NCI-H1417 treated with DMSO at 0.1 percent for 48 hours (cell line): ENCODE measurements around the gene NINL.
"Not testable (repeated sequence)": the region's sequence is repeated elsewhere in the genome, so short reads cannot be mapped to it uniquely, and the experiment has no call there.

ENCODE experiments used
- DNase-seq: peaks from one replicate; lab custom pipeline; 2025; lab: John Stamatoyannopoulos, UW

The NINL gene

GRCh38 chr20:25584905-25585704, at the start of gene NINL:
TSS of gene NINL (minus strand) at chr20:25585531. CDS start at chr20:25526587, 58,944 bp downstream.
- peak; percentile 8 for DNase-seq

DNA sequence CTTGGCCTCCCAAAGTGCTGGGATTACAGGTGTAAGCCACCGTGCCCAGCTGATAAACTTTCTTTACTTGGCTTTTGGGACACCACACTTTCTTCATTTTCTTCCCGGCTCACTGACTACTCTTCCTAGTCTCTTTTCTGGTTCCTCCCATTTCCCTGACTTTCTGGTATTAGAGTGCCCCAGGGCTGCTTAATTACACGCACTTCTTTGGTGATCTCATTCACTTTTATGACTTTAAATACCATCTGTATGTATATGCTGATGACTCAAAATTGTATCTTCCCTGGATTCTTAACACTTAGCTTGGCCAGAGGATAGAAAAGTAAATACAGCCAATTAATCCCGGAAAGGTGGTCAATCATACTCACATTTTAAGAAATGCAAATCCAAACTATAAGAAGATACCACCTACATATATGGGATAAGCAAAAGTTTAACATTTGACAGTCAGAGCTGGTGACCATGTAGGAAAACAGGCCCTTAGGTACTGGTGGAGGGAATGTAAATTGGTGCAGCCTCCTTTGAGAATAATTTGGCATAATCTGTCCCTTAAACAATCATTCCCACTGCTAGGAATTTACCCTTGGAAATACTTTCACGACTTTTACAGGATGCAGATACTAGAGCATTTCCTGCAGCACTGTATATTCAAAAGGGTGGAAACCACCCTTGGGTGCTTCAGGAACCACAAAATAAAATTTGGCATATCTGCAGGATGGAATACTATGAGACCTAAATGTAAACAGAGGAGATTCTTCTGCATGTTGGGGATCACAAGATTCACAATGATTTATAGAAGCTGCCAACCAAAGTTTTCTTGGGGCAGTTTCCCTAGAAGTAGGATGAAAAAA, 47.8 kb upstream of the NINL start:
- DNase-seq: no peak

GRCh38 chr20:25630615-25631014, 45.3 kb upstream of the NINL start:
- DNase-seq: not testable (repeated sequence)

GRCh38 chr20:25629816-25630499, 44.6 kb upstream of the NINL start:
- DNase-seq: no peak

DNA sequence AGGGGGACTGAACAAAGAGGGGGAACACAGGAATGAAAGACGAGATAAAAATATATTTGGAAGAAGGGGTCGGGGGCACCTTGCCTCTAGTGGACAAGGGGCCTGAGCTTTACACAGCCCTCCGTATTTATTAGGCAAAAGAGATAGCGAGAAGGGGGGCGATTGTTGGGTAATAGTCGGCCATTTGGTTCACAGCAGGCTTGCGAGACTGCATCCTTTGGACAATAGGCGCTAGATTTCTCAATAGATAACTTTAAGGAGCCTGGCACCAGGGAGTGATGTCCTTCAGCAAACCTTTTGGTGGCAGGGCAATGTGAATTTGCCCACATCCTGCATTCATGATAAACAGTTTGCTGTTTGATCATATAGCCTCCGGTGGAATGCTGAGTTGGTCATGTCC, 41.4 kb upstream of the NINL start:
- no peak for DNase-seq

DNA sequence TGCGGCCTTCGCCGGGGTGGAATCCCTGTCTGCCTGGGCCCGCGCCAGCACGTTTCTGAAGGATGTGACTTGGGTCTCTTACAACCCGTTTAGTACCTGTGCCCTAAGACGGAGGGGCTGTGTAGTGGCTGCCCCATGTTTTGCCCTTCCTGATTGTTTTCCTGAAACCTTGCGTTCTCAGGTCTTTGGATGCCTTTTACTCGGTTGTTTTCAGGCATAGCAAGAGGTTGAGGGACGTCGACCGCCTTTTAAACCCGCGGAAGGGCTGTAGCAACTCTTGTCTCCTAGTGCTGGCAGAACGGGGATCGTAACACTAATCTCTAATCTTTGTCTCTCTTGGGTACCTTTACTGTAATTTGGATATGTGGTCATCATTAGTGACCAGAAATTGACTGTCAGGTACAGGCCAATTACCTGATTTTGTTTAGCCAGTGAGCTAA, 39.2 kb upstream of the NINL start:
- DNase-seq: no peak

DNA sequence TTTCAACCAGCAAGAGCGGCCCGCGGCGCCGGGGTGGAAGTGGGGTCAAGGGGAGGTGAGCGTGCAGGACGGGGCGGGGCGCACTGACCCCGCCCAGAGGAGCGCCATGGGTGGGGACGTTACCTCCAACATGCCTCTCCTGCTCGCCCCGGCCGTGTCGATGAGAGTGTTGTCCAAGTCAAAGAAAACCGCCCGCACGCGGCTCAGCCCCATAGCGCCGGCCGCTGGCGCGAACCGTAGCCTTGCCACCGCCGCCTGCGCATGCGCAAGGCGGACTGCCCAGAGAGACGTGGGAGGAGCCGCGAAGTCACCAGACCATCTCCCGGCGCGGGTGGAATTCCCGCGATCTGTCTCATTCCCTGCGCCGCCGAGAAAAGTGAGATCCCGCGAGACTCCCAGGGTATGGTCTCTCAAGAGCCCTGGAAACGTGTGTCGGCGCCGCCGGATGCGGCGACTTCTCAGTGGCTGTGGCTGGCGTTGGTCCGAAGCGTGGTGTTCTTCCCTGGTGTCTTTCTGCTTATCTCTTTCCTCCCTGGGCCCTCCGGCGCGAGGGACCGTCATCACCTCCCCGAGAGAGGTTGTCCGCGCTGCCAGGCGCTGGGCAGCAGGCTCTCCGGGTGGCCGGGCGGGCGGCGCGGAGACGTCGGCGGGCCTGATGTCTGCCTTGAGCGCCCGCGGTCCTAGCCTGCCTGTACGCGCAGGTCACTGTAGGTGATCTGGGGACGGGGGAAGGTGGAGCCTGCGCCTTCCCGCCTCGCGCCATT, 38.6 kb upstream of the NINL start, which contains the start of gene NANP:
Gene NANP (minus strand): TSS at position 279 of the 764 bp plus-strand sequence. CDS start 66 bp downstream, at position 213.
- DNase-seq: peak; percentile 98

DNA sequence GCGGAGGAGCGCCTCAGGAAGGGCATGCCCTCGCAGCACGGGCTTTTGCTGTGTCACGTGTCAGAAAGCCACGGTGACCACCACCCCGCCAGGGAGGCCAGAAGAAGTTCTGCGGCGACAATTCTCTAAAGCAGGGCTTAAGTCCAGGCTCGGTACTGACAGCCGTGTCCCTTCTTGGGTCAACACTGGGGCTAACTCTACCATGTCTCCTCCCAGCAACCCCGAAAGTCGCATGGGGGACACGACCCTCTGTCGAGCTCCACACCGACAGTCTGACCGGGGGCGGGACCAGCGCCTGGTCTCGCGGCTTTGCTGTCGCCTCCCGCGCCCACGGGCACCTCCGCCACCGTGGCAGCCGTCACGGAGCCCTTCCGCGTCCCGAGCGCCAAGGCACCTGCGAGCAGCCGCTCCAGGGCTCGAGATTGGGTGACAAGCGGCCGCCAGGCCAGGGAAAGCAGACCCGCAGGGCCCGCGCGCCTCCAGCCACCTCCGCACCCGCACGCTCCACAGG, 37.9 kb upstream of the NINL start:
- DNase-seq: no peak

DNA sequence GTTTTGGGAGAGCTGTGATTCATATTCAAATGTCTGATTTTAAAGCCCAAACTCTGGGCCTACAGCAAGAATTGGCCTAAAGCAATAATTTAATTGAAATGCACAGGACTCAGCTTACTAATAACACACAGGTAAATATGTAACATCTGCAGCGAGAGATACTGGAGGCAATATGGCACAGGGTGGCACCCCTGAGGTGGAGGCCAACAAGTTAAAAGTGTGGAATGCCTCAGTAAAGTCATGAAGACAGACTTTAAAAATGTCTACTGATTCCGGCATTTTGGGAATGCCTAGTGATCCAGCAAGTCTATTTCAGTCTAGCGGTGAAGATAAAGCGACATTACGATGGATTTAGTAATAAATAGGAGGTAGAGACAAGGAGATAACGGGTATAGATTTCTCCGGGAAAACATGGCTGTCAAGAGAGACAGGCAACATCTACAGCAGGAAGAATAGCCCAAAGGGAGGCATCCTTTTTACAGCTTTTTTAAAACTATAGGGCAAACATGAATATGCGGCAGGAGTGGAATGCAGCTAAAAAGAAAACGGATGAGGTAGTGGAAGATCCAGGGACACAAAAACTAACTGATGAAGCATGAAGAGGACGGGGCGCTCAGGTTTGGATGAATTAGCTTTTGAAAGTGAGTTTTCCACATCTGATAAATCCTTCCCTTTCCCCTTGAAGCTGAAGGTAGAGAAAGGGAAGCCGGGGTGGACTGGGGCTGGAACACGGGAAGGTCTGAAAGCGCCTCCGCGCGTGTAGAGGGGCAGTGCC, 37.3 kb upstream of the NINL start:
- no peak for DNase-seq

- no peak for DNase-seq
These were observed 36.7 kb upstream of the NINL start for GRCh38 chr20:25622049-25622448.

DNA sequence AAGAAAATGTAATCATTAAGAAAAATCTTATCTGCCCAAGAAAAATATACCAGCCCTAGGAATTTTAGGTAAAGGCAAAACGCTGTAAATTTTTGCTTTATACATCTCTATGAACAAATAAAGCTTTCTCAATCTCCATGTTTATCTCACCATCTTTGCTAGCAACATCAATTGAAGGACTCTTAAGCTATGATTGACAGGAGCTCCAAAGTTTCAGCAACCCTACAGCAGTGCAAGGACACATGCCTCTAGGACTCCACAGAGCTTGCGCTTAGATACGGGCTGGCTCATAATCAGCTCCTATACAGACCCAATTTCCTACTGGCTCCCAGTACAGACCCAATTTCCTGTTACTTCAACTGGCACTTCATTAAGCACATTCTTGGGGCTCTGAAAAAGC, 34.2 kb upstream of the NINL start:
- no peak for DNase-seq

DNA sequence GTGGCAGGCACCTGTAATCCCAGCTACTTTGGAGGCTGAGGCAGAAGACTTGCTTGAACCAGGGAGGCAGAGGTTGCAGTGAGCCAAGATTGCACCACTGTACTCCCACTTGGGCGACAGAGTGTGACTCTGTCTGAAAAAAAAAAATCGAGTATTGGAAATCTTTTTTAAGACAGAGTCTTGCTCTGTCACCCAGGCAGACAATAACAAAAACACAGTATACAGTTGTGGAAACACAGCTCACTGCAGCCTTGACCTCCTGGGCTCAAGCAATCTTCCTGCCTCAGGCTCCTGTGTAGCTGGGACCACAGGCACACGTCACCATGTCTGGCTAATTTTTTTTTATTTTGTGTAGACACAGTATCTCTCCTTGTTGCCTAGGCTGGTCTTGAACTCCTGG, 23.4 kb upstream of the NINL start:
- DNase-seq: no peak

DNA sequence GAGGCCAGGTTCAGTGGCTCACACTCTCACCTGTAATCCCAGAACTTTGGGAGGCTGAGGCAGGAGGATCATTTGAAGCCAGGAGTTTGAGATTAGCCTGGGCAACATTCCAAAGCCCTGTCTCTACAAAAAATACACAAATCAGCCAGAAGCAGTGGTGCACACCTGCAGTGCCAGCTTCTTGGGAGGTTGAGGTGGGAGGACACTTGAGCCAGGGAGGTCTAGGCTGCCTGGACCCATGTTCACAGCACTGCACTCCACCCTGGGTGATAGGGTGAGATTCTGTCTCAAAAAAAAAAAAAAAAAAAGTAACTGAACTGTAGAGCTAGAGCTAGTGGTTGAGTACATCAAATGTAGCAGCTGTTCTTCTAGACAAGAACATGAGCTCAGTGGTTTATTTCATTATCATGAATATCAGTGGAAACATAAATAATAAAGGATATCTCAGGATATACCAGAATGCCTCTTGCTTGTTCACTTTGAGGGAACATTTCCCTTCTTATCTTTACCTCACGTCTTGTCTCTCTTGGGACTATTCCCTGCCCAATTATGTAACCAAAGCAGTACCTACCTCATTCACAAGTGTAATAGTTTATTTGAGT, 20.9 kb upstream of the NINL start:
- DNase-seq: no peak

- no peak for DNase-seq
These were observed 19.8 kb upstream of the NINL start for GRCh38 chr20:25605148-25605547.

- no peak for DNase-seq
These were observed 19.3 kb upstream of the NINL start for GRCh38 chr20:25604611-25605010.

DNA sequence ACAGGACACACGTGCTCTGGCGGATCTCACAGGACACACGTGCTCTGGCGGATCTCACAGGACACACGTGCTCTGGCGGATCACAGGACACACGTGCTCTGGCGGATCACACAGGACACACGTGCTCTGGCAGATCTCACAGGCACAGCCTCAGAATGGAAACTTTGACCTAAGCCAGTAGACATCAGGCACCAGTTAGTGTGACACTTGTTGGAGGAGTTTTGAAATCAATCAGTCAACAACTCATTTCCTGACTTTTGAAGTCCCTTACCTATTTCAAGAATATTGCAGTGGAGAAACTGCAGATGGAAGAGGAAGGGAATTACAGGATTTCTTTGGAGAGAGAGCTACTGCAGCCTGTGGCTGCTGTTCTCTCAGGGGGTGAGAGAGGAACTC, 17.6 kb upstream of the NINL start:
- DNase-seq: not testable (repeated sequence)

DNA sequence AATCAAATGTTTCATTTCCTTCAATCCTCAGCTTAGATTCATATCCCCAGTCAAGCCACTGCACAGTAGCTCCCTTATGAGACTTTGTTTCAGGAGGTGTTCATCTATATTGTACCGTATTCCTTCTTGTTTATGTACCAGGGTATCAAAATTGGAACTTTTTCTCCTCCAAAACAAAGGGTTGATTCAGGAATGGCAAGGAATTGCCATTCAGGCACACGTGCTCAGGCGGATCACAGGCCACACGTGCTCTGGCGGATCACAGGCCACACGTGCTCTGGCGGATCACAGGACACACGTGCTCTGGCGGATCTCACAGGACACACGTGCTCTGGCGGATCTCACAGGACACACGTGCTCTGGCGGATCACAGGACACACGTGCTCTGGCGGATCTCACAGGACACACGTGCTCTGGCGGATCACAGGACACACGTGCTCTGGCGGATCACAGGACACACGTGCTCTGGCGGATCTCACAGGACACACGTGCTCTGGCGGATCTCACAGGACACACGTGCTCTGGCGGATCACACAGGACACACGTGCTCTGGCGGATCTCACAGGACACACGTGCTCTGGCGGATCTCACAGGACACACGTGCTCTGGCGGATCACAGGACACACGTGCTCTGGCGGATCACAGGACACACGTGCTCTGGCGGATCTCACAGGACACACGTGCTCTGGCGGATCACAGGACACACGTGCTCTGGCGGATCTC, 17.0 kb upstream of the NINL start:
- DNase-seq: not testable (repeated sequence)

DNA sequence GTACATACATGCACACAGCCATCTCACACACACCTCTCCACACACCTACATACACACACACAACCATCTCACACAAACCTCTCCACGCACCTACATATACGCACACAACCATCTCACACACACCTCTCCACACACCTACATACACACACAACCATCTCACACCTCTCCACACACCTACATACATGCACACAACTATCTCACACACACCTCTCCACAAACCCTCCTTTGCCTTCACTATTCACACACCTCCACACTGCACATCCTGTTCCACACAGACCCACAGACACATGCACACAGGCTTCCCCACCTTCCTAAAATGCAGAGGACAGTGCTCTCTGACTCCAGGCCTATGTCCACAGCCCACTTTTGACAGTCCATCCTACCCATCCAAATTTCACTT, 16.3 kb upstream of the NINL start:
- no peak for DNase-seq

DNA sequence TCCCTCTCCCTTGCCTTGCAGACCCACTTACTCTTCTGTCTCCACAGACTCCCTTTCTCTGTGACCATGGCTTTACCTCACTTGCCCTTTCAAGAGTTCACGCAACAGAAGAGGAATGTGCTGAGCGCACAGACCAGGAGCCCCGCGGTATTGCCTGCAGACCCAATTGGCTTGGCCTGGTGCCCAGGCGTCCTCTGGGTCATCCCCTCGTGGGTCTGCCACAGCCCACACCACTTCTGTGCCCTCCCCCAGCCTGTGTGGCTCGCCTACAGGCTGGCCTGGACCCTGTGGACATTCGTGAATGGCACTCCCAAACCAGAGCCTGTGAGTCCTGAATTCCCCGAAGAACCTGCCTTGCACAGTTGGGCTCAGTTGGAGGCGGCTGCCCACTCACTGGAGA, 15.3 kb upstream of the NINL start:
- DNase-seq: no peak
